Osteoblast (primary cell): ENCODE results near the gene PRMT2. TPM values are rescaled to one million over a fixed set of nuclear protein-coding genes. Genes with fewer than 3 reads are reported as not detected.
A peak's percentile ranks its signal among the peaks of the same experiment; 100 is the strongest.

Experiments used
- DNase-seq: peaks from one replicate; pipeline ENCODE4 v3.0.0; 2011; ENCODE audit warnings: low spot score, mixed read lengths; ENCODE audit not compliant: insufficient read length; ENCODE audit errors: missing footprints
- H2AFZ ChIP-seq: 2 replicates; pipeline ENCODE4 v1.6.0; 2011; ENCODE audit warnings: mild to moderate bottlenecking, low read length
- H3K27ac ChIP-seq: 2 replicates; pipeline ENCODE4 v1.5.1; 2011; ENCODE audit warnings: mild to moderate bottlenecking, low read depth, low read length, moderate library complexity
- H3K27me3 ChIP-seq: 2 replicates; pipeline ENCODE4 v1.6.0; 2012; ENCODE audit warnings: mild to moderate bottlenecking, control low read depth, inconsistent platforms, low read length, moderate library complexity; ENCODE audit not compliant: insufficient read depth
- H3K36me3 ChIP-seq: 2 replicates; pipeline ENCODE4 v1.5.1; 2011; ENCODE audit warnings: mild to moderate bottlenecking, low read length, control low read depth, moderate library complexity; ENCODE audit not compliant: insufficient read depth
- H3K4me1 ChIP-seq: 2 replicates; pipeline ENCODE4 v1.5.1; 2011; ENCODE audit warnings: mild to moderate bottlenecking, low read length, control low read depth, moderate library complexity; ENCODE audit not compliant: insufficient read depth
- H3K4me2 ChIP-seq: 2 replicates; pipeline ENCODE4 v1.6.0; 2011; ENCODE audit warnings: mild to moderate bottlenecking, low read length; ENCODE audit not compliant: insufficient read depth
- H3K4me3 ChIP-seq: fragments of 200-600 bp; sonication (generic); 3 replicates; pipeline ENCODE4 v1.5.1; 2012; ENCODE audit warnings: mild to moderate bottlenecking, low read length, inconsistent platforms; ENCODE audit not compliant: insufficient read depth
- H3K79me2 ChIP-seq: 2 replicates; pipeline ENCODE4 v1.6.0; 2012; ENCODE audit warnings: mild to moderate bottlenecking, low read length, control low read depth, inconsistent platforms; ENCODE audit not compliant: insufficient read depth
- H3K9me3 ChIP-seq: 2 replicates; pipeline ENCODE4 v1.5.1; 2011; ENCODE audit warnings: low read depth, low read length, control low read depth
- H4K20me1 ChIP-seq: 2 replicates; pipeline ENCODE4 v1.6.0; 2012; ENCODE audit warnings: mild to moderate bottlenecking, low read length, control low read depth; ENCODE audit not compliant: insufficient read depth
- CTCF ChIP-seq: IDR thresholded peaks from 2 replicates; pipeline ENCODE4 v1.5.1; 2011; ENCODE audit warnings: mild to moderate bottlenecking, low read depth, low read length, moderate library complexity; ENCODE audit errors: extremely low read depth
- total RNA-seq: library from RNA; depleted of rRNA; stranded (reverse); fragments of >200 nt; gene quantifications from 2 replicates; pipeline ENCODE4 v1.2.3, GENCODE V29; 2012

The PRMT2 gene
- total RNA-seq, 1 donor, result 134 TPM

GRCh38 chr21:46661642-46662366, 26.3 kb downstream of the PRMT2 start:
- Histone ChIP-seq H3K36me3 (peaks cover 10% of the 10 kb centered on the region), H3K9me3 (no peaks in the 10 kb centered on the region), H3K27ac (no peak overlapping the region), H3K27me3 (no peaks in the 10 kb centered on the region), H3K4me1 (peaks cover 3% of the 10 kb centered on the region), H3K4me3 (peak overlapping the region; percentile 54), H4K20me1 (peaks cover 6% of the 10 kb centered on the region), H2AFZ (no peak overlapping the region), H3K79me2 (no peaks in the 10 kb centered on the region), H3K4me2 (peak overlapping the region; percentile 75)
- DNase-seq, result peak; percentile 83
- no peak for TF ChIP-seq CTCF

- no peaks in the 10 kb centered on the region for H3K27me3 ChIP-seq
- no peak overlapping the region for H2AFZ ChIP-seq
- peaks cover 6% of the 10 kb centered on the region for H4K20me1 ChIP-seq
- TF ChIP-seq CTCF, result no peak
- H3K9me3 ChIP-seq, result no peaks in the 10 kb centered on the region
- no peaks in the 10 kb centered on the region for H3K79me2 ChIP-seq
- H3K36me3 ChIP-seq, result peaks cover 5% of the 10 kb centered on the region
- H3K4me2 ChIP-seq, result no peak overlapping the region
- H3K27ac ChIP-seq, result no peak overlapping the region
- H3K4me3 ChIP-seq, result no peak overlapping the region
- peaks cover 3% of the 10 kb centered on the region for H3K4me1 ChIP-seq
- DNase-seq, result no peak
Measured at GRCh38 chr21:46662367-46662654, 26.8 kb downstream of the PRMT2 start.

GRCh38 chr21:46662765-46663500, 27.5 kb downstream of the PRMT2 start:
- H3K4me2 ChIP-seq, result no peak overlapping the region
- no peaks in the 10 kb centered on the region for H3K79me2 ChIP-seq
- H3K27me3 ChIP-seq, result peaks cover 4% of the 10 kb centered on the region
- no peak for TF ChIP-seq CTCF
- H4K20me1 ChIP-seq, result peaks cover 6% of the 10 kb centered on the region
- H3K4me3 ChIP-seq, result no peak overlapping the region
- H3K9me3 ChIP-seq, result no peaks in the 10 kb centered on the region
- DNase-seq, result peak; percentile 71
- no peak overlapping the region for H3K27ac ChIP-seq
- peaks cover 4% of the 10 kb centered on the region for H3K36me3 ChIP-seq
- peaks cover 3% of the 10 kb centered on the region for H3K4me1 ChIP-seq
- no peak overlapping the region for H2AFZ ChIP-seq

- Histone ChIP-seq H3K4me2 (no peak overlapping the region), H2AFZ (no peak overlapping the region), H3K4me3 (no peak overlapping the region), H4K20me1 (peaks cover 6% of the 10 kb centered on the region), H3K4me1 (peaks cover 3% of the 10 kb centered on the region), H3K36me3 (peaks cover 4% of the 10 kb centered on the region), H3K27me3 (peaks cover 4% of the 10 kb centered on the region), H3K9me3 (no peaks in the 10 kb centered on the region), H3K79me2 (no peaks in the 10 kb centered on the region), H3K27ac (no peak overlapping the region)
- no peak for TF ChIP-seq CTCF
- DNase-seq, result peak; percentile 77
Measured at GRCh38 chr21:46663754-46664153, 28.3 kb downstream of the PRMT2 start.
